SK-N-DZ (cell line): ENCODE measurements around the gene NT5C1A.

Experiments used
- DNase-seq: peaks from one replicate; pipeline ENCODE4 v3.0.0-alpha.2; 2015; ENCODE audit warnings: low spot score

The NT5C1A gene

GRCh38 chr1:39662861-39663260 is 9.0 kb downstream of the NT5C1A start:
- no peak for DNase-seq

GRCh38 chr1:39659538-39659937 is 12.4 kb downstream of the NT5C1A start:
- no peak for DNase-seq

DNA sequence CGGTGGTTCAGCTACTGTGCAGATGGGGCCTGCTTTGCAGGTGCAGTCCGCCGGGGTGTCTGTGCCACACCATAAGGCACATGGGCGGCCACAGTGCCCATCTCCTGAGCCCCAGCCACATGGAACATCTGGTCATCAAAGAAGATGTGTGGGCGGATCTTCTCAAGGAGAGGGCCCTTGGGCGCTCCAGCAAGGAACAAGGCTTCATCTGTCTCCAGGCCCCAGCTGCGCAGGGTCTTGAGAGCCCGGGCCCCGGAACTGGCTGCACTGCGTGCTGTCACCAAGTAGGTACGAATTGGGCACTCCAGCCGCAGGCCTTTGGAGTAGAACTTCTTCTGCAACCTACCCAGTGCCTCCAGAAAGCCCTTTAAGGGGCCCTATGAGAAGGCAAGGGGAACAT is 12.8 kb downstream of the NT5C1A start:
- DNase-seq = no peak

GRCh38 chr1:39657923-39658485 is 13.9 kb downstream of the NT5C1A start:
- peak; percentile 69 for DNase-seq

DNA sequence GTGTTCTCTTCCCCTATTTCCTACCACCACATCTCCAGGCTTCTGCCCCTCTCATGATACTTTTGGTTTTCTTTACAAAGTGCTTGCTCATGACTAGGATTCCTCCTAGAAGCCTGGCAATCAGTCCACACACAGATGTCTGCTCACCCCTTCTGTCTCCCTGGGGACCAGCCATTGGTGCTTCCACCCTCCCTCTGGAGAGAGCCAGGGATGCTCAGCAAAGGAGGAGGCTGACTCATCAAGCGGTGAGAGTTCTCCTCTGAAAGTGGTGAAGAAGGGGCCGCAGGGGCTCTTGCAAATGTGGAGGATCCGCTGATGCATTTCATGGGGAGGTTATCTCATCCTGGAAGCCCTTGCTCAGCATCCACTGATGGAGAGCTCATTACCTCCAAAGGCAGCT is 14.5 kb downstream of the NT5C1A start:
- no peak for DNase-seq

DNA sequence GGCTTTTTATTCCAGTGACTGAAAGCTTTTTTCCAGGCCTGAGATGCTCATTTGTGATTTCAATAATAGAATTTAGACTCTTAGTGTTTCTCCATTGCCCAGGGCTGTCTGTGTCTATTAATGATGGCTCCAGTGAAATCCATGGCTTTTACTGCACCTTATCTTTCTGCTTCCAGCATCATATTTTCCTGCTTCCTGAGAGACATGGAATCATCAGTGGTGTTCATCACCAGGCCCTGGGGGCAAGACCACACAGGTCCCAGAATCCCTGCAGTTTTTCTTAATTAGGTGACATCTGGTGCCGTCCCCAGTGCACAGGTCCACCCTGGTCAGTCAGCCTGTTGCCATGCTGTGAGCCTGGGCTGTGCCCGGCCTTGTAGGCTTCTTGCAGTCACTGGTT is 15.5 kb downstream of the NT5C1A start:
- peak; percentile 48 for DNase-seq

DNA sequence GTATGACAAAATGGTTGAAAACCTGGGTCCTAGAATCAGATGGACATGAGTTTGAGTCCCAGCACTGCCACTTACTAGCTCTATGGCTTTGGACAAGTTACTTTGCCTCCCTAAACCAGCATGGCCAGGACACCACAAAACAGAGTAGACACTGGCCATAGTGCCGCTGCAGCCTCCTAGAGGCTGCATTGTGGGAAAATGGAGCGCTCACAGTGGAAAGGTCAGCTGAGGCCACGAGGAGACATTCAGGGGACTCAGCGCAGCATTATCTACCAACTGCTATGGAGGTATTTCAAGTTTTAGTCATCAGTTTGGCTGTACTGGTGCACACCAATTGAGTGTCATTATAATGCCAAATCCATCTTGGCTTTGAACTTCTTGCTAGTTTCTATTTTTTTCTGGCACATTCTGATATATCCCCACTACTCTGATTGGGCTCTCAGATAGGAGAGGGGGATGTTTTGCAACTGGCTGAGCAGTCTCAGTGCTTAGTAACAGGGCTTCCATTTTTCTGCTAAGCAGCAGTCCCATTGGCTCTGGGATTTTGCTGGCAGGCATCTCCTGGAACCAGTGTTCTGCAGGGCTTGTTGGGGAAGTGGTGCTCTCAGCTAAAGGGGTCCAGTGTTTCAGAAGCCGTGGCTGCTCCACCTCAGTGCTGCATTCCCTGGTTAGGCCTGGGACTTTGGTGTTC is 16.2 kb downstream of the NT5C1A start:
- no peak for DNase-seq

DNA sequence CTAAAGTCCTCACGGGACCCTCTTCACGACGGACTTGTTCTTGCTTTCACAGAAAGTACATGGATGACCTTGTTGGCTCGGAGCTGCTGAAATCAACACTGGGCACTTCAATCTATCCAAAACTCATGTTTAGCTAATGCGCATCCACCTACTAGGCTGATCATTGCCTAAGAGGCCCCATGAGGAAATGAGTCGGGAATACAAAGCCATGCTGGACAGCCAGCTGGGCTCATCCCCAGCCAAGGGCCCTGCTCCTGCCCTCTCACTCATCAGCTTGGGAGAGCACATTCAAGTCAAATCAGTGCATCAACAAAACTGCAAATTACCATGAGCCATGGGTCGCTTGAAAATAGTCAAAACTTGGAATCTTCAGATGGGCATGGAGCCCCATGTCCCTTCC is 17.6 kb downstream of the NT5C1A start:
- no peak for DNase-seq

DNA sequence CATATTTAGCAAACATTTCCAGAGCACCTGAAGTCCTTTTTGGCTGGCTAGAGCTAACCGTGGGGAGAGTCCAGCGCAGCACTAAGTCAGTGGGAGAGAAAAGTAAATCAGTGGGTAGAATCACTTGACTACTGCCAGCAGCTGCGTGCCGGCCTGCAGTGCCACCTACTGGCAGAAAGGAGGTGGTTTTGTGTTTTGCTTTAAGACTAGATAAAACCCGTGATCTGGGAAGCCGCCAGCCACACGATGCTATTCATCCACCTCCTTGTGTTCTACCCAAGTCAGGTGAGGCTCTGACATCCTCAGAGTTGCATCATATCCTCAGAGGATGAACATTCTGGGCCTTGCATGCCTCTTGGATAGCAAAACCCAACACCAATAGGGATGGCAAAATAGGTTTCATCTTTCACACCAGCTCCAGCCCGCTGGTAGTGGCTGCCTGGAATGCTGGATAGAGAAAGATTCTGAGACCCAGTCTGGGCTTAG is 18.3 kb downstream of the NT5C1A start:
- peak; percentile 72 for DNase-seq

DNA sequence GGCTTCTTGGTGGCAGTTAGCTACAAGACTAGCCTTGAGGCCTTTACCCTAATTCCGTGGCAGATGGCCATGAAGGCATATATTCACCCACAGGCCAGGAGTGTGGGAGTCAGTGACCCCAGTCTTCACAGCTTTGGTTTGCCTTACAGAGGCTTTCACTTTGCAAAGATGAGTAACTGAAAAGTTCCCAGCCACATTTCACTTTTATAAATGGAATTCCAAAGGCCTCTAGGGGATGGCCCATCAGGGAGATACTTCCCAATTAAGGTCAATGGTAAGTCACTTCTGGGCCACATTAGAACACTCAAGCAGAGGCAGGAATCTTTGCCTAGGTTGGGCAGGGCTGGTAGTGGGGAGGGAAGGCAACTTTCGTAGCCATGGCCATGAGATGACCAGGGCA is 19.4 kb downstream of the NT5C1A start:
- no peak for DNase-seq

DNA sequence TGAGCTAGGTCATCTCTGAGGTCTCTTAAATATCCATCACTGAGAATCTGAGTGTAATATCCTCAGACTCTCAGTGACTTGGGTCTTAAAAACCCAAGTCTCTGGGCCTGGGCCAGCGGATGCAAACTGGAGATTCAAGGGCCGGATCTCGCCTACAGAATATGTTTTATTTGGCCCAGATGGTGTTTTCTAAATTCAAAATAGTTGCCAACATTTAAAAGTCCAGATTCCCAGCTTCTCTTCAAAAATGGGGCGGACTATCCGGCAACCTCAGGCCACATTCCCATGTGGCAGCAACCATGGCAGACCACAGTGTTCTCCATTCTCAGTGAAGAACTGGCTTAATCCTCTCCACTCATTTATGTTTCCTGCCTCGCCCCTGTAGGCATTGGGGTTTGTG is 19.8 kb downstream of the NT5C1A start:
- DNase-seq = no peak

- DNase-seq = no peak
Observed at GRCh38 chr1:39650431-39650830, 21.5 kb downstream of the NT5C1A start.

DNA sequence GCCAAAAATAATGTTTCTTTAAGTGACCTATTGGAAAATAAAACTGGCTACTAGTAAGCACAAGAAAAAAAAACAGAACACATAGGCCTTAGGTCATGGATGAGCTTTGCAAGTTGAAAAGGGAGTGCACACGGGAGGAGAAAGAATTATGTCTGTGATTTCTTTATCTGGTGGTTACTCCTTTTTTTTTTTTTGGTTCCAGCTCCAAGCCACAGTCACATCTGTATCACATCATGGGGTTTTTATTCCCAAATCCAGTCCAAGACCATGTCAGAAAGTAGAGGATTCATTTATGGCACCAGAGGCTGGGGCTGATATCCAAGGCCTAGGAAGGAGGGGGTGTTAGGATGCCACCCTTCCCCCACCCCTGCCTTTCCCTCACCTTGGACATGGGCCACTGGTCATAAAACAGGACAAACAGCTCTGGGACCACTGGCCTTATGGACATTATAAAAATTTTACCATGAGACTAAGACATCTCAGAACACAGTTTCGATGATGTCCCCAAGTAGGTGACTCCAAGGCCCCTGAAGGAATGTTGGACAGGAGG is 22.2 kb downstream of the NT5C1A start:
- DNase-seq = no peak

GRCh38 chr1:39648496-39648895 is 23.4 kb downstream of the NT5C1A start:
- no peak for DNase-seq

DNA sequence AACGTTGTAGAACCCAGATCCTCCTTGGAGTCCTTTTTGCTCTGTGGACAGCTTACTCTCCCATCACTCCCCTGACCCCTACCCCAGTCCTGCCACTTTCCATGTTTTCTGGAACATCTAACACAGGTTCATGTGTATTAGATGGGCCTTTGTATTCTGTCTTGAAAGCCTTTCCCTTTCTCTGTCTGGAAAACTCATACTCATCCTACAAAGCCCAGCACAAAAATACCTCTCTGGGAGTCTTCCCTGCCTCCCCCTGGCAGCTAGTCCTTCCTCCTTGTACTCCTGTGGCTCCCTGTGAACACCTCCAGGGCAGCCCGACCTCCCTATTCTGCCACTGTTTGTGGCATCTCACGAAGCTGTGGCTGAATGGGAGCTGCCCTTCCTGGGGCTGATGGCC is 24.7 kb downstream of the NT5C1A start:
- no peak for DNase-seq

DNA sequence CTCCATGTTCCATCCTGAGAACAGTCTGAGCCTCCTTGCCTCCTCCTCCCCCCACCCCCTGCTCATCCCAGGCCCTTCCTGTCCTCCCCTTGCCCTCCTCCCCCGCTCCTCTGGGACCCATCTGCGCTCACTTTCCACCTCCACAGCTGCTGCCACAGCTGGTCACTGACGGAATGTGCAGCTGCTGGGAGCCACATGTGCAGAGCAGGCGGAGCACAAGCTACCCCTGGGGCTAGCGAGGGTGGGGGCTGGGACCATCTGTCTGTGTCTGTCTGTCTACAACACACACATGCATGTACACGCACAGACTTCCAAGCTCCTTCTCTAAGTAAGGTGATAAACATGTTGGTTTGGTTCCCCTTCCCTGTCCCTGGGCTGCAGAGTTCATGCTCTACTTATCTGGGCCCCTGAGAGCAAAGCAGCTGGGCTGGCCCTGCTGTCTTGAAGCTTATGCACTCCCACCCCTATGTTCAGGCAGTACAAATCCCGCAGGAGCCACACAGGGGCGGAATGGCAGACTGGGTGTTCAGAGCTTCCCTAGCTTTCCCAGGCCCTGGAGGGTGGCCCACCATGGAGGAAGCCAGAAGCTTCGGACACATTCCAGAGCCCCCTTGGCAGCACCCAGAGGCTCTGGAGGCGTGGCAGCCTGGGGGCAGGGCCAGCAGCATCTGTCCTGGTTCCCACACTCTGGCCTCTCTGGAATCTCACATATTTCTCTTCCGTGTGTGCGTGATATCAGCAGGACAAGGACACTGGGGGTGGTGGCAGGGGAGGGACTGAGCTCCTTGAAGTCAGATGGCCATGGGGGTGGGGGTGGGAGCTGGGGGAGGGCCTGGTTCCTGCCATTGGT is 25.4 kb downstream of the NT5C1A start:
- DNase-seq = no peak

DNA sequence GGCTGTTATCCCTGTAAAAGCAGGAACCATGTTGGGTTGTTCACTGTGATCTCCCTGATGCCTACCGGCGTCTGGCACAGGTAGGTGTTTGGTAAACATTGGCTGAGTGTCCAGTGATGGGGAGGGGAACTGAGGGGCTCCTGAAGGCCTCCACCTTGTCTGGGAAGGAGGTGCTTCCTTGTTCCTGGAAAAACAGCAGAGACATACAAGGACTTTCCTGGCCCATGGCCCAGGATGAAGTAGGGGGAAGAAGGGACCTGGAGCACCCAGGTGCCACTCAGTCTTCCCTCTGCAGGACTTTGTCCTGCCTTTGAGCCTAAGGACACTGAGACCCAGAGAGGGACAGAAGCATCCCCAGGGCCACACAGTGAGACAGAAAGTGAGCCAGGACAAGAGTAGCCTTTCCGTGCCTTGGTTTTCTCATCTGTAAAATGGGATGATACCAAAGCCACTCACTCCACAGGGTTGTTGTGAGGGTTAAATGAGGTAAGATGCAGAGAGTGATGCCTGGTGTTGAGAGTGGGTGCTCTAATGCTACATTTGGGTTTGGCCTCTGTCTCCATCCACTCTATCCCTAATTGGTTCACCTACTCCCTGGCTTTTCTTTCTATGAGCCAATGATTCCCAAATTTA is 26.4 kb downstream of the NT5C1A start:
- no peak for DNase-seq

GRCh38 chr1:39643705-39644104 is 28.2 kb downstream of the NT5C1A start:
- DNase-seq = no peak

- no peak for DNase-seq
Observed at GRCh38 chr1:39642796-39643195, 29.1 kb downstream of the NT5C1A start.

- no peak for DNase-seq
Observed at GRCh38 chr1:39640861-39641260, 31.0 kb downstream of the NT5C1A start.

- DNase-seq = peak; percentile 67
Observed at GRCh38 chr1:39639305-39640130, 32.4 kb downstream of the NT5C1A start, which contains the start of gene HEYL. HEYL (minus strand) TSS chr1:39639643; CDS start chr1:39639625, 18 bp downstream.
